Smooth muscle cell (in vitro differentiated cells): Measurements from ENCODE around the gene SSX2IP. TPM values are rescaled to one million over a fixed set of nuclear protein-coding genes. Genes with fewer than 3 reads are reported as not detected.

ENCODE experiments used
- DNase-seq: peaks from one replicate; lab custom pipeline; 2025; ENCODE audit not compliant: unreplicated experiment; lab: John Stamatoyannopoulos, UW
- H2AFZ ChIP-seq: fragments of 200-600 bp; sonication (generic); 2 replicates; pipeline ENCODE4 v1.6.0; 2016; ENCODE audit warnings: antibody characterized with exemption, low read depth, mild to moderate bottlenecking
- H3F3A ChIP-seq: fragments of 200-600 bp; sonication (generic); 2 replicates; pipeline ENCODE4 v1.6.0; 2017; ENCODE audit warnings: antibody characterized with exemption, low read depth
- H3K27ac ChIP-seq: fragments of 200-600 bp; sonication (generic); 2 replicates; pipeline ENCODE4 v1.5.1; 2016; ENCODE audit warnings: low read depth, mild to moderate bottlenecking
- H3K27me3 ChIP-seq: fragments of 200-600 bp; sonication (generic); 2 replicates; pipeline ENCODE4 v1.6.1; 2016; ENCODE audit warnings: low read depth, mild to moderate bottlenecking
- H3K36me3 ChIP-seq: fragments of 200-600 bp; sonication (generic); 2 replicates; pipeline ENCODE4 v1.5.1; 2016; ENCODE audit warnings: low read depth
- H3K4me1 ChIP-seq: fragments of 200-600 bp; sonication (generic); 2 replicates; pipeline ENCODE4 v1.5.1; 2016; ENCODE audit warnings: low read depth
- H3K4me2 ChIP-seq: fragments of 200-600 bp; sonication (generic); 2 replicates; pipeline ENCODE4 v1.6.0; 2016; ENCODE audit warnings: mild to moderate bottlenecking
- H3K4me3 ChIP-seq: fragments of 200-600 bp; sonication (generic); 2 replicates; pipeline ENCODE4 v1.5.1; 2016; ENCODE audit warnings: mild to moderate bottlenecking
- H3K79me2 ChIP-seq: fragments of 200-600 bp; sonication (generic); 2 replicates; pipeline ENCODE4 v1.6.0; 2016; ENCODE audit warnings: low read depth, mild to moderate bottlenecking
- H3K9ac ChIP-seq: fragments of 200-600 bp; sonication (generic); 2 replicates; pipeline ENCODE4 v1.6.0; 2016; ENCODE audit warnings: low read depth
- H3K9me3 ChIP-seq: fragments of 200-600 bp; sonication (generic); replicated peaks from 2 replicates; pipeline ENCODE4 v1.5.1; 2016; ENCODE audit warnings: low read depth
- H4K20me1 ChIP-seq: fragments of 200-600 bp; sonication (generic); 2 replicates; pipeline ENCODE4 v1.6.0; 2016; ENCODE audit warnings: low read depth
- WGBS: methylation state at CpG from one replicate; pipeline ENCODE4 v1.1.7; 2016; ENCODE audit warnings: low lambda C conversion rate; 5-methylcytosine and 5-hydroxymethylcytosine counted together
- polyA plus RNA-seq: library from polyadenylated mRNA; unstranded; fragments of >200 nt; fragmentation: Nextera tagmentation; extraction: Ambion mirVana; gene quantifications from 2 replicates; pipeline ENCODE4 v1.2.1, GENCODE V29; 2016
- total RNA-seq: library from RNA; depleted of rRNA; stranded (reverse); fragments of >200 nt; gene quantifications from 2 replicates; pipeline ENCODE4 v1.2.3, GENCODE V29; 2014
- TF ChIP-seq, protein P1 (sequence below): fragments of 200-600 bp; sonication (generic); IDR thresholded peaks from 2 replicates; pipeline ENCODE4 v1.5.1; 2017; ENCODE audit warnings: borderline replicate concordance, mild to moderate bottlenecking, antibody characterized with exemption; ENCODE audit not compliant: insufficient read depth, poor library complexity, severe bottlenecking

Gene SSX2IP
- total and polyA plus RNA-seq, 2 experiments from 2014 or later = 27.4 to 69.7 TPM

DNA sequence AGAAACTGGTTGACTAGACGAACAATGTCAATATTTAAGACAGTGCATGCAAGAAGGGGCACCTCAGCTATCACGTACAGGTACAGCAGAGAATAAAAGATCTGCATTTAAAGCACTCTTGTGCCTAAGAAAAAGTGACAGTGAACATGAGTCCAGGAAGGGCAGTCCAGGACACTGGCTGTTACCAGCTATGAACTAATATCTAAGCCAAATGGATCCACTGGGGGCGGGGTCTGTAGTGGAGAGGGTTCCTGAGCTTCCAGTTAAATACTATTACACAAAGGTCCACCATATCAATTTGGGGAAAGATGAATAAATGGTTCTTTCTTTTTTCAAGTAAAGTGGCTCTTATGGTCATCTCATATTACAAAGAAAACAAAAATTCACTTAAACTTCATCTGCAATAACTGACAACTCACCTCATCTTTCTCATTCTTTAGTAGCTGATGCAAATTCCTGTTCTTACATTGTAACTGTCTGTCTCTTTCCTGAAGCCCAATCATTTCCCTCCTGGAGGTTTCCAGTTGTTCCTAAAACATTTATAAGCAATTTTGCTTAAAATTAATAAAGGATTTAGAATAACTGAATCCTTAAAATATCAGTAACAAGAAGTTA lies 24.5 kb downstream of the SSX2IP start:
- no peak overlapping the region for H3K4me2 ChIP-seq
- DNase-seq = no peak
- H4K20me1 ChIP-seq = peaks cover 3% of the 10 kb centered on the region
- no peaks in the 10 kb centered on the region for H3K9me3 ChIP-seq
- 97% methylated on average over 3 of the region's 3 CpGs for WGBS
- H3K27ac ChIP-seq = no peak overlapping the region
- H3K9ac ChIP-seq = no peak overlapping the region
- no peaks in the 10 kb centered on the region for H3F3A ChIP-seq
- H2AFZ ChIP-seq = no peak overlapping the region
- no peak overlapping the region for H3K4me3 ChIP-seq
- H3K79me2 ChIP-seq = peaks cover 36% of the 10 kb centered on the region
- H3K27me3 ChIP-seq = no peaks in the 10 kb centered on the region
- no peaks in the 10 kb centered on the region for H3K4me1 ChIP-seq
- peaks cover 20% of the 10 kb centered on the region for H3K36me3 ChIP-seq
- TF ChIP-seq, protein P1, sequence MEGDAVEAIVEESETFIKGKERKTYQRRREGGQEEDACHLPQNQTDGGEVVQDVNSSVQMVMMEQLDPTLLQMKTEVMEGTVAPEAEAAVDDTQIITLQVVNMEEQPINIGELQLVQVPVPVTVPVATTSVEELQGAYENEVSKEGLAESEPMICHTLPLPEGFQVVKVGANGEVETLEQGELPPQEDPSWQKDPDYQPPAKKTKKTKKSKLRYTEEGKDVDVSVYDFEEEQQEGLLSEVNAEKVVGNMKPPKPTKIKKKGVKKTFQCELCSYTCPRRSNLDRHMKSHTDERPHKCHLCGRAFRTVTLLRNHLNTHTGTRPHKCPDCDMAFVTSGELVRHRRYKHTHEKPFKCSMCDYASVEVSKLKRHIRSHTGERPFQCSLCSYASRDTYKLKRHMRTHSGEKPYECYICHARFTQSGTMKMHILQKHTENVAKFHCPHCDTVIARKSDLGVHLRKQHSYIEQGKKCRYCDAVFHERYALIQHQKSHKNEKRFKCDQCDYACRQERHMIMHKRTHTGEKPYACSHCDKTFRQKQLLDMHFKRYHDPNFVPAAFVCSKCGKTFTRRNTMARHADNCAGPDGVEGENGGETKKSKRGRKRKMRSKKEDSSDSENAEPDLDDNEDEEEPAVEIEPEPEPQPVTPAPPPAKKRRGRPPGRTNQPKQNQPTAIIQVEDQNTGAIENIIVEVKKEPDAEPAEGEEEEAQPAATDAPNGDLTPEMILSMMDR = no peak

DNA sequence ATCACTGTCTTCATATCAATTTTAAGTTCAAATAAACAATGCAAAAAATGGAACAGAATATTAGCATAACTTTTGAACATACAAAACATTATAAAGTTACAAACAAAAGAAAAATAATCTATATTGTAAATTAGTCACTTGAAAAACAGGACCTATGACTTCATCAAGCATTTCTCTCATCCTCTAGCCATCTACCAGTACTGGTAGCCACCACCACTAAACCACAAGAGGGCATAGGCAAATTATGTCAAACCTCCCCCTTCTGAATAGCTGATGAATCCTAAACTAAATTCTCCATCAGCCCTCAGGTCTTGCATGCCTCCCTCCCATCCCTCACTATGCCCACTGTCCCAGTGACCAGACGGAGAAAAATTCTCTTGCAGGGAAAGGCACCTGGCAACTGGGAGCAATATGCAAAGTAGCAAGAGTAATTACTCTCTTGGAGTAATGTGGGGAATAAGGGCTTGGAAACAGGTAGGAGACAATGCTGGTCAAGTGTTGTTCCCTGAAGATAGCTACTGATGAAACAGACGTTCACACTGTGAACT lies 37.1 kb downstream of the SSX2IP start:
- no peaks in the 10 kb centered on the region for H3K79me2 ChIP-seq
- no peak overlapping the region for H3K4me3 ChIP-seq
- no peaks in the 10 kb centered on the region for H3K27me3 ChIP-seq
- no peak overlapping the region for H3K4me2 ChIP-seq
- H4K20me1 ChIP-seq = no peaks in the 10 kb centered on the region
- no peaks in the 10 kb centered on the region for H3K9me3 ChIP-seq
- no peaks in the 10 kb centered on the region for H3K4me1 ChIP-seq
- H2AFZ ChIP-seq = no peak overlapping the region
- H3K36me3 ChIP-seq = peaks cover 30% of the 10 kb centered on the region
- DNase-seq = no peak
- TF ChIP-seq, protein P1 = no peak
- H3K9ac ChIP-seq = no peak overlapping the region
- no peaks in the 10 kb centered on the region for H3F3A ChIP-seq
- no peak overlapping the region for H3K27ac ChIP-seq
- WGBS = 95% methylated on average over 2 of the region's 2 CpGs

DNA sequence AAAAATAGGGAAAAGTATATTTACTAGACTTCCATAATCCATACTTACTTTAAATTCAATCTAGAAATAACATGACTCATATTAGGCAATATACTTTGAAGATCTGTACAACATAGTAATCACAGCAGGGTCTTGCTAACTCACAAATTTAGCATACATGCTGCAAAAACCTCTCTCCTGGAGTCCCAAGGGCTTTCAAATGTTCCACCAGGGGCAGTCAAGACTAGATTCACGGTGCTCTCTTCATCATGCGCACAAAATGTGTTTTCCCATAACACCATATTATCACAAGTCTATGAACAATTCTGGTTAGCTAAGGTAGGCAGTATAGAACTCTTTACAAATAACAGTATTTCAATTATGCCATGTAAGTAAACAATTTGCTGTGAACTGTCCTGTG lies 45.8 kb downstream of the SSX2IP start:
- 98% methylated on average over 2 of the region's 2 CpGs for WGBS
- TF ChIP-seq, protein P1 = no peak
- peaks cover 6% of the 10 kb centered on the region for H3F3A ChIP-seq

DNA sequence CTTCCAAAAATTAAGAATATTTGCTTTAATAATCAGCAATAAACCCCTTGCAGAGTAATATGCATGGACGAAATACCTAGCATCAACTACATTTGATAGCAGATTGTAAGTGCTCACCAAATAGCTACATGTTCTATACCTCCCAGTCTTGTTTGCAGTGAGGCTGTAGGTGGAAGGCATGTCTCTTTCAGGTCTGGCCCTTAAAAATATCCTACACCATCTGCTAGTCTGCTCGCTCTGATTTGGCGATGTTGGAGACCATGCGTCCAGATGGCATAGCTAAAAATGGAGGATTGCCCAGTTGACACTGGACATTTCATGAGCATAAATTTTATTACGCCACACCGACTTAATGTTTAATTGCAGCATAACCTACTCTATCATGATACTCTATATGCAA lies 47.1 kb downstream of the SSX2IP start:
- TF ChIP-seq, protein P1 = no peak
- no peak overlapping the region for H3K4me2 ChIP-seq
- no peak for DNase-seq
- no peaks in the 10 kb centered on the region for H3K27me3 ChIP-seq
- peaks cover 6% of the 10 kb centered on the region for H3F3A ChIP-seq
- H3K4me3 ChIP-seq = no peak overlapping the region
- no peaks in the 10 kb centered on the region for H3K9me3 ChIP-seq
- H3K4me1 ChIP-seq = no peaks in the 10 kb centered on the region
- no peak overlapping the region for H3K9ac ChIP-seq
- no peaks in the 10 kb centered on the region for H3K79me2 ChIP-seq
- WGBS = 98% methylated on average over 6 of the region's 6 CpGs
- no peak overlapping the region for H3K27ac ChIP-seq
- H4K20me1 ChIP-seq = no peaks in the 10 kb centered on the region
- no peaks in the 10 kb centered on the region for H3K36me3 ChIP-seq
- H2AFZ ChIP-seq = no peak overlapping the region

More for the DNA sequence above, 45.8 kb downstream of the SSX2IP start:
- Histone ChIP-seq H3K27ac (no peak overlapping the region), H2AFZ (no peak overlapping the region), H3K4me3 (no peak overlapping the region), H3K79me2 (no peaks in the 10 kb centered on the region), H3K9me3 (no peaks in the 10 kb centered on the region), H4K20me1 (no peaks in the 10 kb centered on the region), H3K36me3 (peaks cover 2% of the 10 kb centered on the region), H3K9ac (no peak overlapping the region), H3K4me2 (no peak overlapping the region), H3K4me1 (no peaks in the 10 kb centered on the region), H3K27me3 (no peaks in the 10 kb centered on the region)
- DNase-seq = no peak
